ENCODE data around the gene BMPR1B.

- TF ChIP-seq CTCF (conservative IDR thresholded peaks at IDR 0.05 in 1 of 2, IDR thresholded peaks at IDR 0.05 in 1 of 2; ENCODE audit: extremely low read depth in 1 of 2, insufficient read depth in 1 of 2, low read depth in 1 of 2, low read length in 2 of 2) (no peak), EZH2 (IDR thresholded peaks at IDR 0.05; ENCODE audit: borderline replicate concordance, low read length) (no peak)
Measured at GRCh38 chr4:95058991-95059390, 301.2 kb downstream of the BMPR1B start.

All from mammary epithelial cell (primary cell).